Measurements from ENCODE around the gene TESK2.
"Not testable (repeated sequence)": the region's sequence is repeated elsewhere in the genome, so short reads cannot be mapped to it uniquely, and the experiment has no call there.

Gene TESK2

GRCh38 chr1:45519774-45520173 lies 28.8 kb upstream of the TESK2 start:
- Histone ChIP-seq H3K4me3 (ENCODE audit: low read length) (peak overlapping the region; percentile 92), H3K9ac (ENCODE audit: low read length) (peak overlapping the region; percentile 94), H3K36me3 (ENCODE audit: control insufficient read depth, insufficient read depth, low read length, severe bottlenecking) (peaks cover 35% of the 10 kb centered on the region), H3K4me1 (ENCODE audit: control insufficient read depth, insufficient read depth, low read length) (peaks cover 22% of the 10 kb centered on the region)
- not testable (repeated sequence) for H3K9me3 ChIP-seq (ENCODE audit: control insufficient read depth, low read length); DNase-seq (ENCODE audit: low read depth); H3K27me3 ChIP-seq (replicated peaks; ENCODE audit: control insufficient read depth, insufficient read depth, low read length)

GRCh38 chr1:45518910-45519309 lies 27.9 kb upstream of the TESK2 start:
- Histone ChIP-seq H3K4me1 (ENCODE audit: control insufficient read depth, insufficient read depth, low read length) (peaks cover 22% of the 10 kb centered on the region), H3K9me3 (ENCODE audit: control insufficient read depth, low read length) (no peaks in the 10 kb centered on the region), H3K9ac (ENCODE audit: low read length) (peak overlapping the region; percentile 40), H3K4me3 (ENCODE audit: low read length) (peak overlapping the region; percentile 92), H3K36me3 (ENCODE audit: control insufficient read depth, insufficient read depth, low read length, severe bottlenecking) (peaks cover 44% of the 10 kb centered on the region), H3K27me3 (replicated peaks; ENCODE audit: control insufficient read depth, insufficient read depth, low read length) (no peaks in the 10 kb centered on the region)
- DNase-seq (ENCODE audit: low read depth) = no peak

- H3K9ac ChIP-seq (ENCODE audit: low read length); H3K9me3 ChIP-seq (ENCODE audit: control insufficient read depth, low read length); H3K27me3 ChIP-seq (replicated peaks; ENCODE audit: control insufficient read depth, insufficient read depth, low read length); DNase-seq (ENCODE audit: low read depth); H3K4me3 ChIP-seq (ENCODE audit: low read length): not testable (repeated sequence)
- Histone ChIP-seq H3K4me1 (ENCODE audit: control insufficient read depth, insufficient read depth, low read length) (peaks cover 22% of the 10 kb centered on the region), H3K36me3 (ENCODE audit: control insufficient read depth, insufficient read depth, low read length, severe bottlenecking) (peaks cover 49% of the 10 kb centered on the region)
Measured at GRCh38 chr1:45518366-45518765, 27.4 kb upstream of the TESK2 start.

- Histone ChIP-seq H3K36me3 (ENCODE audit: control insufficient read depth, insufficient read depth, low read length, severe bottlenecking) (peaks cover 67% of the 10 kb centered on the region), H3K9me3 (ENCODE audit: control insufficient read depth, low read length) (no peaks in the 10 kb centered on the region), H3K27me3 (replicated peaks; ENCODE audit: control insufficient read depth, insufficient read depth, low read length) (no peaks in the 10 kb centered on the region), H3K4me3 (ENCODE audit: low read length) (no peak overlapping the region), H3K9ac (ENCODE audit: low read length) (no peak overlapping the region), H3K4me1 (ENCODE audit: control insufficient read depth, insufficient read depth, low read length) (peaks cover 14% of the 10 kb centered on the region)
- DNase-seq (ENCODE audit: low read depth) = no peak
Measured at GRCh38 chr1:45516465-45516864, 25.5 kb upstream of the TESK2 start.

- no peak for DNase-seq (ENCODE audit: low read depth)
- Histone ChIP-seq H3K4me1 (ENCODE audit: control insufficient read depth, insufficient read depth, low read length) (peaks cover 14% of the 10 kb centered on the region), H3K36me3 (ENCODE audit: control insufficient read depth, insufficient read depth, low read length, severe bottlenecking) (peaks cover 71% of the 10 kb centered on the region), H3K9ac (ENCODE audit: low read length) (no peak overlapping the region), H3K27me3 (replicated peaks; ENCODE audit: control insufficient read depth, insufficient read depth, low read length) (no peaks in the 10 kb centered on the region), H3K9me3 (ENCODE audit: control insufficient read depth, low read length) (no peaks in the 10 kb centered on the region), H3K4me3 (ENCODE audit: low read length) (no peak overlapping the region)
Measured at GRCh38 chr1:45516036-45516435, 25.1 kb upstream of the TESK2 start.

GRCh38 chr1:45513532-45514260 lies 22.7 kb upstream of the TESK2 start:
- peaks cover 93% of the 10 kb centered on the region for H3K36me3 ChIP-seq (ENCODE audit: control insufficient read depth, insufficient read depth, low read length, severe bottlenecking)

GRCh38 chr1:45512641-45513054 lies 21.7 kb upstream of the TESK2 start:
- DNase-seq (ENCODE audit: low read depth) = peak; percentile 76
- no peaks in the 10 kb centered on the region for H3K27me3 ChIP-seq (replicated peaks; ENCODE audit: control insufficient read depth, insufficient read depth, low read length)
- H3K36me3 ChIP-seq (ENCODE audit: control insufficient read depth, insufficient read depth, low read length, severe bottlenecking) = peaks cover 96% of the 10 kb centered on the region

More at GRCh38 chr1:45513532-45514260, 22.7 kb upstream of the TESK2 start:
- H3K4me1 ChIP-seq (ENCODE audit: control insufficient read depth, insufficient read depth, low read length); H3K9ac ChIP-seq (ENCODE audit: low read length); H3K27me3 ChIP-seq (replicated peaks; ENCODE audit: control insufficient read depth, insufficient read depth, low read length); H3K9me3 ChIP-seq (ENCODE audit: control insufficient read depth, low read length); H3K4me3 ChIP-seq (ENCODE audit: low read length): not testable (repeated sequence)
- DNase-seq (ENCODE audit: low read depth) = peak; percentile 49

GRCh38 chr1:45510972-45511527 lies 20.1 kb upstream of the TESK2 start:
- H3K27me3 ChIP-seq (replicated peaks; ENCODE audit: control insufficient read depth, insufficient read depth, low read length) = no peaks in the 10 kb centered on the region
- DNase-seq (ENCODE audit: low read depth) = no peak
- peaks cover 2% of the 10 kb centered on the region for H3K4me1 ChIP-seq (ENCODE audit: control insufficient read depth, insufficient read depth, low read length)
- no peak overlapping the region for H3K4me3 ChIP-seq (ENCODE audit: low read length)
- no peak overlapping the region for H3K9ac ChIP-seq (ENCODE audit: low read length)
- no peaks in the 10 kb centered on the region for H3K9me3 ChIP-seq (ENCODE audit: control insufficient read depth, low read length)
- peaks cover 80% of the 10 kb centered on the region for H3K36me3 ChIP-seq (ENCODE audit: control insufficient read depth, insufficient read depth, low read length, severe bottlenecking)

More at GRCh38 chr1:45512641-45513054, 21.7 kb upstream of the TESK2 start:
- no peak overlapping the region for H3K4me3 ChIP-seq (ENCODE audit: low read length)
- peaks cover 4% of the 10 kb centered on the region for H3K4me1 ChIP-seq (ENCODE audit: control insufficient read depth, insufficient read depth, low read length)
- H3K9ac ChIP-seq (ENCODE audit: low read length) = no peak overlapping the region
- H3K9me3 ChIP-seq (ENCODE audit: control insufficient read depth, low read length) = no peaks in the 10 kb centered on the region

- Histone ChIP-seq H3K36me3 (ENCODE audit: control insufficient read depth, insufficient read depth, low read length, severe bottlenecking) (peaks cover 74% of the 10 kb centered on the region), H3K9ac (ENCODE audit: low read length) (no peak overlapping the region), H3K4me1 (ENCODE audit: control insufficient read depth, insufficient read depth, low read length) (no peaks in the 10 kb centered on the region), H3K4me3 (ENCODE audit: low read length) (no peak overlapping the region), H3K27me3 (replicated peaks; ENCODE audit: control insufficient read depth, insufficient read depth, low read length) (no peaks in the 10 kb centered on the region), H3K9me3 (ENCODE audit: control insufficient read depth, low read length) (no peaks in the 10 kb centered on the region)
- no peak for DNase-seq (ENCODE audit: low read depth)
Measured at GRCh38 chr1:45510036-45510971, 19.3 kb upstream of the TESK2 start.

GRCh38 chr1:45508295-45509151 lies 17.6 kb upstream of the TESK2 start:
- no peak for DNase-seq (ENCODE audit: low read depth)

More at GRCh38 chr1:45508295-45509151, 17.6 kb upstream of the TESK2 start:
- no peaks in the 10 kb centered on the region for H3K27me3 ChIP-seq (replicated peaks; ENCODE audit: control insufficient read depth, insufficient read depth, low read length)
- peak overlapping the region; percentile 13 for H3K9ac ChIP-seq (ENCODE audit: low read length)
- H3K4me3 ChIP-seq (ENCODE audit: low read length) = no peak overlapping the region
- H3K36me3 ChIP-seq (ENCODE audit: control insufficient read depth, insufficient read depth, low read length, severe bottlenecking) = peaks cover 56% of the 10 kb centered on the region
- no peaks in the 10 kb centered on the region for H3K9me3 ChIP-seq (ENCODE audit: control insufficient read depth, low read length)
- H3K4me1 ChIP-seq (ENCODE audit: control insufficient read depth, insufficient read depth, low read length) = no peaks in the 10 kb centered on the region
